ENCODE results near the gene NATD1. TPM values are rescaled to one million over a fixed set of nuclear protein-coding genes. Genes with fewer than 3 reads are reported as not detected.
A peak's percentile ranks its signal among the peaks of the same experiment; 100 is the strongest.

NATD1 gene
- total RNA-seq, 2 experiments from 2014 or later = 3.0 to 3.2 TPM

DNA sequence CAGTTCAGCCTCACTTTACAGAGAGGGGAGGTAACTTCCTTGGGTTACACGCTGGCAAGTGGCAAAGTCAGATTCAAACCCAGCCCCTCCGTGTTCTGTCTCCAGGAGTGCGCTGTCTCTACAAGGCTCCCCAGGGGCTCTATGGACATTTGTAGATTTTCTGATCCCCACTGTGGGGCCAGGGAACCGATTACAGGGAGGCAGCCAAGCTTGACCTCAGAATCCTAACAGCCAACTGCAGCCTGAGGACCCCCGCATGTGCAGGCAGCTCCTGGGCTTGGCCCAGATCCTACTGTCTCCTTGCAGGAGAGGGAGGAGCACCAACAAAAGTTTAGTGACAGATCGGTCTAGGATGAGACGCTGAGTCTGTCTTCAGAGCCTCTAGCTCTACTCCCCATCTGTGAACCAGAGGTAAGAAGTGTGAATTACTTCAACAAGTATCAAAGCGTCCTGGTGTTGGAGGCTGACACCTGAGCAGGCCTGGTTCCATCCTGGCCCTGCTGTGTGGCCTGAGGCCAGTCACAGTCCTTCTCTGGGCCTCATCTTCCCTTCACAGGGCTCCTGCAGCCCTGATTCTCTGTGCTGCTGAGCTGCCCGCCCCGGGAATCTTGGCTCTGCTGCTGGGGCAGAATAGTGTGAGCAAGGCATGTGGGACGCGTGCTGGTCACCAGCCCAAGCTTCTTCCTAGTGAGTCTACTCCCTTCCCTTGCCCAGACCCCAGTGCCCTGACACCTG, 9.2 kb upstream of the NATD1 start:
- POLR2A ChIA-PET = no interaction called here
- no peaks in the 10 kb centered on the region for H3K27me3 Mint-ChIP-seq
- no peaks in the 10 kb centered on the region for H3K36me3 Mint-ChIP-seq (ENCODE audit: low read depth)
- H3K27ac Mint-ChIP-seq = no peak overlapping the region
- peaks cover 16% of the 10 kb centered on the region for H3K4me1 Mint-ChIP-seq
- no peak overlapping the region for H3K4me3 Mint-ChIP-seq
- CTCF ChIA-PET = no interaction called here
- DNase-seq = no peak
- H3K9me3 Mint-ChIP-seq = no peaks in the 10 kb centered on the region

DNA sequence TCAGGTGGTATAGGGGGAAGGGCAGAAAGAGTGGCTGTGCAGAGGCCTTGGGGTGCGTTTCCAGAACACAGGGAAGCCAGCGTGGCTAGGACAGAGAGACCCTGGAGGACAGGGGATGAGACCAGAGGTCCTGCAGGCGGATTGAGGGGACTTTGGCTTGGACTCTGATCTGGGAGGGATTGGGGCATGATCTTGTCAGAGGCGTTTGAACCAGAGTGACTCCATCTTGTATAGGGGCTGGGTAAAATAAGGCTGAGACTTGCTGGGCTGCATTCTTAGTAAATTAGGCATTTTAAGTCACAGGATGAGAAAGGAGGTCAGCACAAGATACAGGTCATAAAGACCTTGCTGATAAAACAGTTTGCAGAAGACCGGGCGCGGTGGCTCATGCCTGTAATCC, 5.4 kb upstream of the NATD1 start:
- Mint-ChIP-seq H3K27ac (no peak overlapping the region), H3K4me1 (peaks cover 17% of the 10 kb centered on the region), H3K36me3 (ENCODE audit: low read depth) (no peaks in the 10 kb centered on the region), H3K9me3 (no peaks in the 10 kb centered on the region), H3K27me3 (no peaks in the 10 kb centered on the region), H3K4me3 (no peak overlapping the region)
- CTCF ChIA-PET = no interaction called here
- POLR2A ChIA-PET = no interaction called here
- DNase-seq = no peak

DNA sequence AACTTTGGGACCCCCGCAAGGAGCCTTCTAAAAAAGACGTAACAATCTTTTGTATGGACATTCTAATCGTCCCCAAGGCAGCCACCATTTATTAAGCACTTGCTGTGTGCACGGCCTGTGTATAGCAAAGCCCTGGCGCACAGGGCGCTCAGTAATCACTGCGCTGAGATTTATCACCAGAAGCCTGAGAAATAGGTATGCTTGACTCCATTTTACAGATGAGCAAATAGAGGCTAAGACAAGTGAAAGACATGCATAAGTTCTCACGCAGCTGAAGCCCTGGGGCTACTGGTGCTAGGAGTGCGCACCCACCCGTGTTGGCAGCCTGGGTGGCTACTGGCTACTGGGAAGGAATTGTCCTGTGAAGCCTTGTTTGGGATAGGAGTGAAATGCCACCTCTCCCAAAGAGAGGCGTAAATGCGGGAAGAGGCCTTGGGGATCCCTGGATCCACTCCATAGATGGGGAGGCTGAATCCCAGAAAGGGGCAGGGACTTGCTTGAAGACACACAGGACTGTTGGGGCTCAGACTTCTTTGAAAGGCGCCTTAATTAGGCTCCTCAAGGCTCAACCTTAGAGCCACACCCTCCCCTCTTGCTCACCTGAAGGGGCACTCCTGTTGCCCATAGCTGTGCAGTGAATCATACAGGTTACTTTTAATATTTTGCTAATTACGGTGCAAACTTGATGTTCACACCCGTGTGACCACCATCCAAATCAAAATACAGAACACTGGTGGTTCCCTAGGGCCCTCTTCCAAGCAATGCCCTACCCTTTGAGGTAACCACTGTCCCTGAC, 634 bp upstream of the NATD1 start:
- Mint-ChIP-seq H3K4me1 (peaks cover 24% of the 10 kb centered on the region), H3K27ac (peak overlapping the region; percentile 86), H3K4me3 (peak overlapping the region; percentile 80), H3K27me3 (peaks cover 5% of the 10 kb centered on the region), H3K36me3 (ENCODE audit: low read depth) (no peaks in the 10 kb centered on the region), H3K9me3 (no peaks in the 10 kb centered on the region)
- CTCF ChIA-PET = interaction anchor here (1.1 to 1.6 kb wide), 4 partner anchors 9 to 34 kb away, joined by 3 read pairs; no protein-coding TSS in a partner anchor
- POLR2A ChIA-PET = no interaction called here
- no peak for DNase-seq

DNA sequence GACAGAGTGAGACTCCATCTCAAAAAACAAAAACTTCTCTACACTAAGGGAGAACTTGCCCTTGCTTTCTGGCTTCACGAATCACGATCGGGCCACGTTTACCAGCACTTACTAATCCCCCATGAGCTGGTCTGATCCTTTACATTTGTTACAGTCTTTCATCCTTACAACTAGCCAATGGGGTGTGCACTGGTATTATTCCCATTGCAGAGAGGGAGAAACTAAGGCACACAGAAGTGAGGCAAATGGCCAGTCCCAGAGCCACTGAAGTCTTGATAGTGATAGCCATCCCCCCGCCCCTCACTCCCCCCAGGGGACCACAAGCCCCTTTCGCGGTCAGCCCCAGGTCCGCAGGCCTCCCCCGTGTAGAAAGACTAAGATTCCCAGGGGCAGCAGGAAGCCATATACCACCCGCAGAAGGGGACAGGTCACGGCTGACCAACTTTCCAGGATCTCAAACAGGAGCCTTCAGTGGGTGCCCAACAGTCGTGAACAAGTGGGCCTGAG, 868 bp downstream of the NATD1 start:
- ChIA-PET CTCF (interaction anchor here (1.0 kb wide), 1 partner anchor 18 kb away, joined by 3 read pairs; no protein-coding TSS in a partner anchor), POLR2A (interaction anchor here (0.6 kb wide), 1 partner anchor 982 kb away, joined by 15 read pairs; no protein-coding TSS in a partner anchor)
- Mint-ChIP-seq H3K27ac (peak overlapping the region; percentile 57), H3K4me1 (peaks cover 14% of the 10 kb centered on the region), H3K4me3 (peak overlapping the region; percentile 72), H3K36me3 (ENCODE audit: low read depth) (no peaks in the 10 kb centered on the region), H3K9me3 (no peaks in the 10 kb centered on the region), H3K27me3 (peaks cover 5% of the 10 kb centered on the region)
- no peak for DNase-seq

DNA sequence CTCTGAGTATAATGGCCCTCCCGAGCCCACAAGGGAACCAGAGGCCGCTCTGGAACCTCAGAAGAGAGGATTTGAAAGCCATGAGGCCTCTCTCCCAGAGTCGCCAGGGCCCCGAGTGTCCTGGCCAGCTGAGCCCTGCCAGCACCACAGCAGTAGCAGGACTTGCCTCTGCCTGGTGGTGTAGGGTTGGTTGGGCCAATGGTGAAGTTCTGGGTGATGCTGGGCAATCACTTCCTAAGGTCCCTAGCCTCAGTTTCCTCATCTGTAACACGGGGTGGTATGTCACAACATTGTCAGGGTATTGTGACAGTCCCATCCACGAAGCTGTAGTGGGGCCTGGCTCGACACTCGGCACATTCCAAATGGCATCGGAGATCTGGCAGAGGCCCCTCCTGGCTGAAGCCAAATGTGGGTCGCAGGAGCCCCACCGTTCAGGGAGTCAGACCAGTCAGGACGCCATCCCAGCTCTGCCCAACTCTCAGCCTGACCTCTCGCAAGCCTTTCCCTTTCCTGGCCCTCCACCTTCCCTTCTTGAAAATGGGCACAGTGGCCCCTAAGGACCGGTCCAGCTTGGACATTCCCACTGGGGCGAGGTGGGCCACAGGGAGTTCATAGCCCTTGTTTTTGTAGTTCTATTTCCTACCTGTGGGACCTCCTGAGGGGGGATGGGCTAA, 1.7 kb downstream of the NATD1 start:
- POLR2A ChIA-PET = no interaction called here
- H3K36me3 Mint-ChIP-seq (ENCODE audit: low read depth) = no peaks in the 10 kb centered on the region
- H3K27ac Mint-ChIP-seq = no peak overlapping the region
- DNase-seq = no peak
- H3K4me1 Mint-ChIP-seq = peaks cover 14% of the 10 kb centered on the region
- no peaks in the 10 kb centered on the region for H3K9me3 Mint-ChIP-seq
- CTCF ChIA-PET = interaction anchor here (0.5 to 1.5 kb wide), 3 partner anchors 57 to 110 kb away, joined by 3 to 4 read pairs (median 3); no protein-coding TSS in a partner anchor
- H3K4me3 Mint-ChIP-seq = no peak overlapping the region
- H3K27me3 Mint-ChIP-seq = peaks cover 5% of the 10 kb centered on the region

DNA sequence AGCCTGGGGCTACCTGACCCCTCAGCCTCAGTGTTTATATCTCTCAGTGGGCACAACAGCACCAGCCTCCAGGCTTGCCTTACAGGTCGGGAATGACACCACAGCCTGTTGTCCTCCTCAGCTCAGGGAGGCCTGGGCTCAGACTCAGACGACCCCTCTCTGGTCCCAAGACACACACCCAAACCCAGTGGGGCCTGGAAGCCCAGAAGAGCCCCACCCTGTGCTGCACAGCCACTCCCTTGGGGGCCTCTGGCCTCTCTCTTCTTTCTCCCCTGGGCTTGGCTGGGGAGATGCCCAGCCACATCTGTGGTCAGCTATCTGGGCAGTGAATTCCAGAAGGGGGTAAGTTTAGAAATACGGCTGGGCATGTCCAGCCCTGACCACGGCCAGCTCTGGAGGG, 2.4 kb downstream of the NATD1 start:
- H3K27ac Mint-ChIP-seq = no peak overlapping the region
- ChIA-PET POLR2A (no interaction called here), CTCF (interaction anchor here (0.5 to 1.5 kb wide), 3 partner anchors 56 to 109 kb away, joined by 3 to 4 read pairs (median 3); no protein-coding TSS in a partner anchor)
- no peaks in the 10 kb centered on the region for H3K9me3 Mint-ChIP-seq
- H3K4me1 Mint-ChIP-seq = peaks cover 14% of the 10 kb centered on the region
- no peak overlapping the region for H3K4me3 Mint-ChIP-seq
- no peak for DNase-seq
- H3K27me3 Mint-ChIP-seq = peaks cover 5% of the 10 kb centered on the region
- H3K36me3 Mint-ChIP-seq (ENCODE audit: low read depth) = no peaks in the 10 kb centered on the region

DNA sequence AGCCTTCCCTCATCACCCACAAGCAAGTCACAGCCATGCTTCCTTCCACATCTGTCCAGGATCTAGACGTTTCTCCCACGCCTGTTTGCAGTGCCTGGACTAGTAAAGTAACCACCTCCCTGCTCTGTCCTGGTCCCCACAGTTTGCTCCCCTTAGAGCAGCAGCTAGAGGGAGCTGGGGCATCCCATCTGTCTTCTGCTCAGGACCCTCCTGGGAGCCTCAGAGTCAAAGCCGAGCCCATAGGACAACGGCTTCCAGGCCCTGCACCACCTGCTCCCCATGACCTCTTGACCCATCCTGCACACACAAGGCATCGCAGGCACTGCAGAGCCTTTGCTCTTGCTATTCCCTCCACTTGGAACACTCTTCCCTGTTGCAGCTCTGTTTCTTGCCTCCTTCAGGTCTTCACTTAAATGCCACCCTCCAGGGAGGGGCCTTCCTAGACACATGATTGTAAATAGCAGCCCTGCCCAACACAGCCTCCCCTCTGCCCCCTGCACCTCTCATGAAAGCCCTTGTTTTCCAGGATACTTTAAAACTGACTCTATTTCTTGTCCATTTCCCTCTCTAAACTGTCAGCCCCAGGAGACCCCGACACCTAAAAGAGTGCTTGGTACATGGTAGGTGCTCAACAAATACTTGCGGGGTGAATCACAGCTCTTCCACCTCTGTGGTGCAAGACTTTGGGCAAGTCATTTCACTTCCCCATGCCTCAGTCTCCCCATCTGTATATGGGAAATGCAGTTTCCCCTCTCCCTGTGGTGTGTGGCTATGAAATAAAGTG, 3.1 kb downstream of the NATD1 start:
- Mint-ChIP-seq H3K4me1 (peaks cover 19% of the 10 kb centered on the region), H3K27ac (no peak overlapping the region), H3K9me3 (no peaks in the 10 kb centered on the region), H3K27me3 (peaks cover 5% of the 10 kb centered on the region), H3K4me3 (no peak overlapping the region), H3K36me3 (ENCODE audit: low read depth) (no peaks in the 10 kb centered on the region)
- DNase-seq = no peak
- ChIA-PET CTCF (interaction anchor here (0.5 to 1.5 kb wide), 5 partner anchors 10 to 131 kb away, joined by 3 to 4 read pairs (median 3); no protein-coding TSS in a partner anchor), POLR2A (no interaction called here)

DNA sequence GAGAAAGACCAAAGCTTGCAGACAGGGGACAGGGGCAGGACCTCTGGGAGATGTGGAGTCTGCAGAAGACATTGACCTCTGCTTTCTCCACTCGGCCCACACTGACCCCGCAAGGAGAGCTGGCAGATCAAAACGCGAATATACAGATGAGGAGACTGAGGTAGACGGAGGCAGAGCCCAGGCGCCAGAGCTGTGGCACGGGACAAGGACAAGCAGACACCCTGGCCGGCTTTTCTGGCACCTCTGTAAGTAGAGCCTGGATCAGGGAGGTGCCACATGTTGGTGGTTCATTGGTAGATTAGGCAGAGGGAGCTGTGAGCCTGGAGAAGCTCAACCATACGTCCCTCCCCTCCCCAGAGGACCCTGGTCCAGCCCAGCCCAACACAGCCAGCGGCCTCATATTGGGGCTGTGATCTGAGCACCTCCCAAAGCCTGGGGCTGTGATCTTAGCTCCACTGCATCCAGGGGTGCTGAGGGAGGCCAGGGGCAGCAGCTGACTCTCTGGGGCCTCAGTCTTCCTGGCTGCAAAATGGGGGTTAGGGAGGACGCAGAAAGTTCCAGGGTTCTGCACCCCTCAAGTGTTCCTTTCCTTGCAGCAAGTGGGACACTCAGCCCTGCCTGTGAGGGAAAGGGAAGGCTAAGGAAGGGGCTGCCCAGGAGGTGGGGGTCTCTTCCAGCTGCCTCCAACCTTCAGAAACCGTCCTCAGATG, 4.0 kb downstream of the NATD1 start:
- Mint-ChIP-seq H3K9me3 (no peaks in the 10 kb centered on the region), H3K4me3 (no peak overlapping the region), H3K36me3 (ENCODE audit: low read depth) (no peaks in the 10 kb centered on the region), H3K27ac (no peak overlapping the region), H3K27me3 (peaks cover 5% of the 10 kb centered on the region), H3K4me1 (peaks cover 19% of the 10 kb centered on the region)
- POLR2A ChIA-PET = no interaction called here
- no peak for DNase-seq
- CTCF ChIA-PET = interaction anchor here (0.5 to 1.1 kb wide), 4 partner anchors 10 to 130 kb away, joined by 3 read pairs; no protein-coding TSS in a partner anchor

DNA sequence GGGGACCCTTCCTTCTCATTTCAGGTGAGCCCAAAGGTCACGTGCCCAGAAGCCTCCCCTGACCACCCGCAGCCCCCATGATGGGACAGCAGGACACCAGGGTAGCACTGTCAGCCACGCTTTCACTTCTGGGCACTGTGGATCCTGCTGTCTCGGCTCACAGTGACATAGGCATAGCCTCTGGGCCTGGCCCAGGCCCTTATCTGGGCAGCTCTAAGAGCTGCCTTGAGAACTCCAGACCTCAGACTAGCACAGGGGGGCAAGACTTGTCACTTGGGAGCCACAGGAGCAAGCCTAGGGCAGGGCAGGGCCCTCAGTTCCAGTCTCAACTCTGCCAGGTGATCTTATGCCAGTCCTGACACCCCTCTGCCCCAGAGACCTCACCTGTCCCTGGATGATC, 4.7 kb downstream of the NATD1 start:
- H3K36me3 Mint-ChIP-seq (ENCODE audit: low read depth) = no peaks in the 10 kb centered on the region
- peaks cover 12% of the 10 kb centered on the region for H3K4me1 Mint-ChIP-seq
- ChIA-PET CTCF (no interaction called here), POLR2A (no interaction called here)
- no peak overlapping the region for H3K4me3 Mint-ChIP-seq
- no peak overlapping the region for H3K27ac Mint-ChIP-seq
- no peaks in the 10 kb centered on the region for H3K9me3 Mint-ChIP-seq
- H3K27me3 Mint-ChIP-seq = peaks cover 5% of the 10 kb centered on the region
- DNase-seq = no peak

DNA sequence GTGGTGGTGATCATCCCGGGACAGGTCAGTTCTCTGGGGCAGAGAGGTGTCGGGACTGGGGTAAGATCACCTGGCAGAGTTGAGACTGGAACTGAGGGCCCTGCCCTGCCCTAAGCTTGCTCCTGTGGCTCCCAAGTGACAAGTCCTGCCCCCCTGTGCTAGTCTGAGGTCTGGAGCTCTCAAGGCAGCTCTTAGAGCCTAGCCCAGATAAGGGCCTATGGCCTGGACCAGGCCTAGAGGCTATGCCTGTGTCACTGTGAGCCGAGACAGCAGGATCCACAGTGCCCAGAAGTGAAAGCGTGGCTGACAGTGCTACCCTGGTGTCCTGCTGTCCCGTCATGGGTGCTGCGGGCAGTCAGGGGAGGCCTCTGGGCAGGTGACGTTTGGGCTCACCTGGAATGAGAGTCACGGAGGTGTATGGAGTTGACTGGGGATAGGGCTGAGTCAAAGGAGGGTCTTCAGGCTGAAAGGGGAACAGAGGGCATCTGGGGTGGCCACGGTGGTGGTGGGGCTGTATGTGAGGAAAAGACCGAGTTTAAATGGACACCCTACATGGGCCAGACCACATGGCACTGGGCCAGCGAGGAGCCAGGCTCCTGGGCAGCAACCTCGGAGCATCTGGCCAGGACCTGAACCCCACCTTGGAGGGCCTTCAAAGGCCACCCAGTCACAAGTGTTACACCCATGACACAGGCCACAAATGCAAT, 5.5 kb downstream of the NATD1 start:
- ChIA-PET POLR2A (no interaction called here), CTCF (no interaction called here)
- no peaks in the 10 kb centered on the region for H3K9me3 Mint-ChIP-seq
- no peaks in the 10 kb centered on the region for H3K36me3 Mint-ChIP-seq (ENCODE audit: low read depth)
- no peak overlapping the region for H3K27ac Mint-ChIP-seq
- H3K4me1 Mint-ChIP-seq = peaks cover 10% of the 10 kb centered on the region
- DNase-seq = no peak
- H3K4me3 Mint-ChIP-seq = no peak overlapping the region
- peaks cover 5% of the 10 kb centered on the region for H3K27me3 Mint-ChIP-seq

DNA sequence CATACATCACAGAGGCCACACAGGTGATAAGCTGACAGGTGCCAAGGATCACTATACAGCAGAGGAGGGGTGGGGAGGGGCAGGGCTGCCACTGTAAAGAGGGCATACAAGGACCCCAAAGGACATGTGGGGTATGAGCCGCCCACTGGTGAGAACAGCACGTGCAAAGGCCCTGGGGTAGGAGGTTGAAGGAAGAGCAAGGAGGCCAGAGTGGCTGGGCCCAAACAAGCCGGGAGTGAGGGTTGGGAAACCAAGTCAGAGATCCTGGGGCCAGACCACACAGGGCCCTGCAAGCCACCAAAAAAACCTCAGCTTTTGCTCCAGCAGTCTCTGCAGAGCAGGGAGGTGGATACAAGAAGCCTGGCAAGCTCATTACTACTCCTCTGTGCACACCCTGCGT, 6.5 kb downstream of the NATD1 start:
- no peak for DNase-seq
- Mint-ChIP-seq H3K27ac (peak overlapping the region; percentile 46), H3K4me1 (peaks cover 5% of the 10 kb centered on the region), H3K9me3 (no peaks in the 10 kb centered on the region), H3K4me3 (no peak overlapping the region), H3K27me3 (no peaks in the 10 kb centered on the region), H3K36me3 (ENCODE audit: low read depth) (no peaks in the 10 kb centered on the region)
- POLR2A ChIA-PET = no interaction called here
- CTCF ChIA-PET = no interaction called here
